Measurements from ENCODE around the gene DCHS2. TPM values are rescaled to one million over a fixed set of nuclear protein-coding genes. Genes with fewer than 3 reads are reported as not detected.

Gene DCHS2
- total RNA-seq, 1 donor from 2014 or later = 0.32 TPM

GRCh38 chr4:154361450-154361849, 130.1 kb downstream of the DCHS2 start:
- Histone ChIP-seq H3K36me3 (no peaks in the 10 kb centered on the region), H3K27ac (no peak overlapping the region), H3K27me3 (peaks cover 5% of the 10 kb centered on the region), H3K4me3 (no peak overlapping the region), H3K4me1 (no peaks in the 10 kb centered on the region), H3K9me3 (no peaks in the 10 kb centered on the region)
- ATAC-seq (no peak), DNase-seq (no peak)
- TF ChIP-seq CTCF (IDR thresholded peaks at IDR 0.05) = no peak
- intact Hi-C loops (cut with DNase I) = no loop called here

- intact Hi-C loops (cut with DNase I) = no loop called here
- no peak for DNase-seq
- H3K36me3 ChIP-seq = no peaks in the 10 kb centered on the region
- no peaks in the 10 kb centered on the region for H3K9me3 ChIP-seq
- no peak for ATAC-seq
- TF ChIP-seq CTCF (IDR thresholded peaks at IDR 0.05) = no peak
- H3K4me3 ChIP-seq = no peak overlapping the region
- peaks cover 5% of the 10 kb centered on the region for H3K27me3 ChIP-seq
- H3K27ac ChIP-seq = no peak overlapping the region
- H3K4me1 ChIP-seq = no peaks in the 10 kb centered on the region
Measured at GRCh38 chr4:154360491-154360890, 131.1 kb downstream of the DCHS2 start.

- Histone ChIP-seq H3K4me3 (no peak overlapping the region), H3K9me3 (no peaks in the 10 kb centered on the region), H3K4me1 (no peaks in the 10 kb centered on the region), H3K27me3 (peaks cover 5% of the 10 kb centered on the region), H3K27ac (no peak overlapping the region), H3K36me3 (no peaks in the 10 kb centered on the region)
- intact Hi-C loops (cut with DNase I) = no loop called here
- DNase-seq (no peak), ATAC-seq (no peak)
- no peak for TF ChIP-seq CTCF (IDR thresholded peaks at IDR 0.05)
Measured at GRCh38 chr4:154354883-154355282, 136.7 kb downstream of the DCHS2 start.

- H3K9me3 ChIP-seq = no peaks in the 10 kb centered on the region
- no peaks in the 10 kb centered on the region for H3K36me3 ChIP-seq
- no peaks in the 10 kb centered on the region for H3K4me1 ChIP-seq
- H3K4me3 ChIP-seq = no peak overlapping the region
- intact Hi-C loops (cut with DNase I) = no loop called here
- TF ChIP-seq CTCF (IDR thresholded peaks at IDR 0.05) = peak; percentile 26
- DNase-seq (no peak), ATAC-seq (no peak)
- H3K27me3 ChIP-seq = no peaks in the 10 kb centered on the region
- no peak overlapping the region for H3K27ac ChIP-seq
Measured at GRCh38 chr4:154349829-154350228, 141.8 kb downstream of the DCHS2 start.

- H3K36me3 ChIP-seq = no peaks in the 10 kb centered on the region
- DNase-seq = no peak
- H3K27me3 ChIP-seq = no peaks in the 10 kb centered on the region
- no peak for TF ChIP-seq CTCF (IDR thresholded peaks at IDR 0.05)
- no peaks in the 10 kb centered on the region for H3K9me3 ChIP-seq
- no peak for ATAC-seq
- H3K4me1 ChIP-seq = no peaks in the 10 kb centered on the region
- no peak overlapping the region for H3K27ac ChIP-seq
- intact Hi-C loops (cut with DNase I) = no loop called here
- H3K4me3 ChIP-seq = no peak overlapping the region
Measured at GRCh38 chr4:154348657-154349056, 142.9 kb downstream of the DCHS2 start.

GRCh38 chr4:154345359-154345758, 146.2 kb downstream of the DCHS2 start:
- ATAC-seq = no peak
- H3K4me1 ChIP-seq = no peaks in the 10 kb centered on the region
- no peak overlapping the region for H3K27ac ChIP-seq
- no peak overlapping the region for H3K4me3 ChIP-seq
- H3K27me3 ChIP-seq = no peaks in the 10 kb centered on the region
- no peaks in the 10 kb centered on the region for H3K36me3 ChIP-seq
- TF ChIP-seq CTCF (IDR thresholded peaks at IDR 0.05) = no peak
- intact Hi-C loops (cut with DNase I) = no loop called here
- H3K9me3 ChIP-seq = no peaks in the 10 kb centered on the region
- DNase-seq = no peak
